Stimulated activated CD8-positive, alpha-beta memory T cell treated with anti-CD3 and anti-CD28 coated beads, Interleukin-15, amount 100 ng/mL, for 4 hours (primary cell): ENCODE measurements around the gene TMIE.
"Not testable (repeated sequence)": the region's sequence is repeated elsewhere in the genome, so short reads cannot be mapped to it uniquely, and the experiment has no call there.

Experiments
- DNase-seq, 2 donors: peaks; one replicate each; pipeline ENCODE4 v3.0.0-alpha.2; 2020; ENCODE audit warnings: low read depth in 2 of 2

The TMIE gene

GRCh38 chr3:46685446-46685845 lies 15.7 kb upstream of the TMIE start:
- no peak for DNase-seq

GRCh38 chr3:46690798-46691197 lies 10.4 kb upstream of the TMIE start:
- no peak for DNase-seq

- no peak for DNase-seq
Observed at GRCh38 chr3:46692566-46692990, 8.6 kb upstream of the TMIE start.

- DNase-seq: peak; percentile 36 to 44
Observed at GRCh38 chr3:46693038-46693891, 7.9 kb upstream of the TMIE start, which contains the start of gene ALS2CL. TSS of gene ALS2CL (minus strand) at chr3:46693679. CDS start at chr3:46689440, 4,239 bp downstream.

GRCh38 chr3:46693892-46694226 lies 7.3 kb upstream of the TMIE start:
- peak in 1 of 2 donors; percentile 32 for DNase-seq

GRCh38 chr3:46694520-46694919 lies 6.7 kb upstream of the TMIE start:
- DNase-seq: no peak

- no peak for DNase-seq
Observed at GRCh38 chr3:46695177-46695961, 5.8 kb upstream of the TMIE start.

GRCh38 chr3:46695962-46696894 lies 5.0 kb upstream of the TMIE start:
- no peak for DNase-seq

- no peak for DNase-seq
Observed at GRCh38 chr3:46699676-46700523, 1.3 kb upstream of the TMIE start.

GRCh38 chr3:46700772-46701171 lies 420 bp upstream of the TMIE start:
- no peak for DNase-seq

GRCh38 chr3:46702246-46703012 lies 1.2 kb downstream of the TMIE start:
- DNase-seq: no peak

GRCh38 chr3:46703013-46703520 lies 1.9 kb downstream of the TMIE start:
- no peak for DNase-seq

GRCh38 chr3:46704346-46704745 lies 3.2 kb downstream of the TMIE start:
- not testable (repeated sequence) for DNase-seq

- DNase-seq: peak; percentile 27 to 42
Observed at GRCh38 chr3:46705022-46705530, 3.9 kb downstream of the TMIE start.

GRCh38 chr3:46705751-46706552 lies 4.8 kb downstream of the TMIE start:
- DNase-seq: no peak

- DNase-seq: no peak
Observed at GRCh38 chr3:46706771-46707582, 5.8 kb downstream of the TMIE start.

- DNase-seq: no peak
Observed at GRCh38 chr3:46707601-46708011, 6.4 kb downstream of the TMIE start.
